OCI-LY1 (cell line): ENCODE data around the gene CPEB4.

ENCODE experiments used
- H2AFZ ChIP-seq: fragments of 200-600 bp; sonication (generic), shearing (Covaris generic); 2 replicates; pipeline ENCODE4 v1.6.0; 2014; ENCODE audit warnings: antibody characterized with exemption, mild to moderate bottlenecking, low read length
- H3F3A ChIP-seq: fragments of 200-600 bp; sonication (generic), shearing (Covaris generic); 2 replicates; pipeline ENCODE4 v1.6.0; 2014; ENCODE audit warnings: mild to moderate bottlenecking, antibody characterized with exemption, low read length, moderate library complexity; ENCODE audit not compliant: insufficient read depth
- H3K27ac ChIP-seq: fragments of 200-600 bp; sonication (generic); 2 replicates; pipeline ENCODE4 v1.5.1; 2014; ENCODE audit warnings: low read length, mixed run types, mild to moderate bottlenecking, low read depth; ENCODE audit not compliant: poor library complexity, severe bottlenecking
- H3K27me3 ChIP-seq: fragments of 200-600 bp; sonication (generic); 2 replicates; pipeline ENCODE4 v1.6.0; 2014; ENCODE audit warnings: antibody characterized with exemption, mild to moderate bottlenecking, low read length, moderate library complexity; ENCODE audit not compliant: insufficient read depth
- H3K36me3 ChIP-seq: fragments of 200-600 bp; sonication (generic); 2 replicates; pipeline ENCODE4 v1.6.1; 2014; ENCODE audit warnings: mild to moderate bottlenecking, antibody characterized with exemption, low read length, moderate library complexity, mixed read lengths; ENCODE audit not compliant: insufficient read depth
- H3K4me1 ChIP-seq: fragments of 200-600 bp; sonication (generic); 2 replicates; pipeline ENCODE4 v1.5.1; 2014; ENCODE audit warnings: mild to moderate bottlenecking, low read length, moderate library complexity; ENCODE audit not compliant: insufficient read depth, severe bottlenecking
- H3K4me2 ChIP-seq: fragments of 200-600 bp; sonication (generic), shearing (Covaris generic); 2 replicates; pipeline ENCODE4 v1.6.1; 2014; ENCODE audit warnings: low read length
- H3K4me3 ChIP-seq: fragments of 200-600 bp; sonication (generic); 2 replicates; pipeline ENCODE4 v1.5.1; 2014; ENCODE audit warnings: low read length, low read depth, mild to moderate bottlenecking, mixed read lengths; ENCODE audit not compliant: poor library complexity, severe bottlenecking
- H3K79me2 ChIP-seq: fragments of 200-600 bp; shearing (Covaris generic); 2 replicates; pipeline ENCODE4 v1.6.1; 2016; ENCODE audit warnings: mixed run types, low read length, mixed read lengths; ENCODE audit not compliant: insufficient read depth
- H3K9ac ChIP-seq: fragments of 200-600 bp; sonication (generic), shearing (Covaris generic); 2 replicates; pipeline ENCODE4 v1.6.1; 2014; ENCODE audit warnings: mild to moderate bottlenecking, low read length, mixed read lengths
- H3K9me2 ChIP-seq: fragments of 200-600 bp; sonication (generic), shearing (Covaris generic); 2 replicates; pipeline ENCODE4 v1.6.1; 2014; ENCODE audit warnings: low read depth, mild to moderate bottlenecking, low read length, mixed read lengths
- H3K9me3 ChIP-seq: fragments of 200-600 bp; shearing (Covaris generic); 2 replicates; pipeline ENCODE4 v1.6.1; 2014; ENCODE audit warnings: low read length, mixed read lengths
- H4K20me1 ChIP-seq: fragments of 200-600 bp; sonication (generic), shearing (Covaris generic); 2 replicates; pipeline ENCODE4 v1.6.0; 2016; ENCODE audit warnings: mild to moderate bottlenecking, low read length; ENCODE audit not compliant: insufficient read depth
- CTCF ChIP-seq: fragments of 200-600 bp; sonication (generic), shearing (Covaris generic); IDR thresholded peaks from 2 replicates; pipeline ENCODE4 v1.5.1; 2017; ENCODE audit warnings: mild to moderate bottlenecking, antibody characterized with exemption, low read length, moderate library complexity, mixed read lengths
- EZH2 ChIP-seq: fragments of 200-600 bp; sonication (generic), shearing (Covaris generic); IDR thresholded peaks from 2 replicates; pipeline ENCODE4 v1.8.0; 2017; ENCODE audit warnings: borderline replicate concordance, mixed run types, mild to moderate bottlenecking, antibody characterized with exemption, low read length, moderate library complexity, mixed read lengths

CPEB4 gene

GRCh38 chr5:173972607-173972924 lies 84.4 kb downstream of the CPEB4 start:
- Histone ChIP-seq H3K4me2 (peak overlapping the region; percentile 69), H3K36me3 (no peaks in the 10 kb centered on the region), H3F3A (no peaks in the 10 kb centered on the region), H4K20me1 (no peaks in the 10 kb centered on the region), H3K9me3 (no peaks in the 10 kb centered on the region), H3K9me2 (no peaks in the 10 kb centered on the region), H3K79me2 (no peaks in the 10 kb centered on the region), H3K9ac (no peak overlapping the region), H2AFZ (no peak overlapping the region), H3K27ac (no peak overlapping the region), H3K4me1 (peaks cover 24% of the 10 kb centered on the region), H3K4me3 (peak overlapping the region; percentile 49), H3K27me3 (no peaks in the 10 kb centered on the region)
- TF ChIP-seq CTCF, result no peak
- no peak for TF ChIP-seq EZH2

- peak; percentile 88 for TF ChIP-seq CTCF
- TF ChIP-seq EZH2, result no peak
- Histone ChIP-seq H3K4me2 (peak overlapping the region; percentile 69), H3K27me3 (no peaks in the 10 kb centered on the region), H3K9ac (peak overlapping the region; percentile 41; the same call in 1 of the 2 replicates), H3K9me2 (no peaks in the 10 kb centered on the region), H2AFZ (no peak overlapping the region), H3K79me2 (no peaks in the 10 kb centered on the region), H4K20me1 (no peaks in the 10 kb centered on the region), H3K9me3 (no peaks in the 10 kb centered on the region), H3K4me3 (peak overlapping the region; percentile 49), H3K27ac (no peak overlapping the region), H3F3A (no peaks in the 10 kb centered on the region), H3K4me1 (peaks cover 24% of the 10 kb centered on the region), H3K36me3 (no peaks in the 10 kb centered on the region)
These were observed 84.9 kb downstream of the CPEB4 start for GRCh38 chr5:173972925-173973615.

- no peaks in the 10 kb centered on the region for H3F3A ChIP-seq
- no peak overlapping the region for H2AFZ ChIP-seq
- TF ChIP-seq CTCF, result no peak
- TF ChIP-seq EZH2, result no peak
- peak overlapping the region; percentile 69 for H3K4me2 ChIP-seq
- no peaks in the 10 kb centered on the region for H3K9me2 ChIP-seq
- H3K4me3 ChIP-seq, result peak overlapping the region; percentile 49
- H3K27me3 ChIP-seq, result no peaks in the 10 kb centered on the region
- H3K36me3 ChIP-seq, result no peaks in the 10 kb centered on the region
- no peaks in the 10 kb centered on the region for H4K20me1 ChIP-seq
- H3K79me2 ChIP-seq, result no peaks in the 10 kb centered on the region
- no peak overlapping the region for H3K27ac ChIP-seq
- H3K9me3 ChIP-seq, result no peaks in the 10 kb centered on the region
- peak overlapping the region; percentile 41; the same call in 1 of the 2 replicates for H3K9ac ChIP-seq
- peaks cover 24% of the 10 kb centered on the region for H3K4me1 ChIP-seq
These were observed 85.4 kb downstream of the CPEB4 start for GRCh38 chr5:173973616-173973969.
